Neural progenitor cell (in vitro differentiated cells): ENCODE measurements around the gene COL23A1.

Experiments
- EZH2phosphoT487 ChIP-seq: fragments of 200-600 bp; sonication (generic); IDR thresholded peaks from 2 replicates; pipeline ENCODE4 v1.6.1; 2017; ENCODE audit warnings: antibody characterized with exemption
- TF ChIP-seq, protein P1 (sequence below): fragments of 200-600 bp; sonication (generic); IDR thresholded peaks from 2 replicates; pipeline ENCODE4 v1.5.1; 2017; ENCODE audit warnings: antibody characterized with exemption, mild to moderate bottlenecking

DNA sequence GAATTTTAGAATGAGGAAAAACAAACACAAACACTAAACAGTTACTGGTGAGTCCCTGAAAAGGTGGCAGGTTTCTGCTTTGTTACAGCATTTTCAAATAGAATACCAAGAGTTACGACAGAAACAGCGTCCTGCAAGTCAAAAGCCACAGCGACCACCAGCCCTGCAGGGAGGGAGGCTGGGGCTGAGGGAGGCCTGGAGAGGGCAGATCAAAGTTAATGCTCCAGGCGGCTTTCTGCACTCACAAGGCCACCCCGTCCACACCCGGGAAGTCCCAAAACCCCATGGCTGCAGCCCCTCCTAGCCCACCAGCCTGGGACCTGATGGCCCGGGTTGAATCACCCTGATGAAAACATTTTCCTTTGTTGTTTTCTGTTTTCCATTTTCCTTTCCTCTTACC lies 29.3 kb downstream of the COL23A1 start:
- TF ChIP-seq, protein P1, sequence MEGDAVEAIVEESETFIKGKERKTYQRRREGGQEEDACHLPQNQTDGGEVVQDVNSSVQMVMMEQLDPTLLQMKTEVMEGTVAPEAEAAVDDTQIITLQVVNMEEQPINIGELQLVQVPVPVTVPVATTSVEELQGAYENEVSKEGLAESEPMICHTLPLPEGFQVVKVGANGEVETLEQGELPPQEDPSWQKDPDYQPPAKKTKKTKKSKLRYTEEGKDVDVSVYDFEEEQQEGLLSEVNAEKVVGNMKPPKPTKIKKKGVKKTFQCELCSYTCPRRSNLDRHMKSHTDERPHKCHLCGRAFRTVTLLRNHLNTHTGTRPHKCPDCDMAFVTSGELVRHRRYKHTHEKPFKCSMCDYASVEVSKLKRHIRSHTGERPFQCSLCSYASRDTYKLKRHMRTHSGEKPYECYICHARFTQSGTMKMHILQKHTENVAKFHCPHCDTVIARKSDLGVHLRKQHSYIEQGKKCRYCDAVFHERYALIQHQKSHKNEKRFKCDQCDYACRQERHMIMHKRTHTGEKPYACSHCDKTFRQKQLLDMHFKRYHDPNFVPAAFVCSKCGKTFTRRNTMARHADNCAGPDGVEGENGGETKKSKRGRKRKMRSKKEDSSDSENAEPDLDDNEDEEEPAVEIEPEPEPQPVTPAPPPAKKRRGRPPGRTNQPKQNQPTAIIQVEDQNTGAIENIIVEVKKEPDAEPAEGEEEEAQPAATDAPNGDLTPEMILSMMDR: no peak
- TF ChIP-seq EZH2phosphoT487: no peak
